Esophagus mucosa (tissue), 1 donor: ENCODE measurements around the gene CTSE. TPM values are rescaled to one million over a fixed set of nuclear protein-coding genes. Genes with fewer than 3 reads are reported as not detected.

Experiments used
- ATAC-seq: fragments of 200-7000 bp; cut with Tn5 transposase; one replicate; pipeline ENCODE4 v1.9.1; 2020
- total RNA-seq: library from RNA; stranded (reverse); gene quantifications from one replicate; pipeline ENCODE4 v1.2.4, GENCODE V29; 2023
- donor health status: DM: yes; HTN: yes; CAD: no.

Gene CTSE
- total RNA-seq, 1 donor from 2014 or later, result 0.12 TPM

DNA sequence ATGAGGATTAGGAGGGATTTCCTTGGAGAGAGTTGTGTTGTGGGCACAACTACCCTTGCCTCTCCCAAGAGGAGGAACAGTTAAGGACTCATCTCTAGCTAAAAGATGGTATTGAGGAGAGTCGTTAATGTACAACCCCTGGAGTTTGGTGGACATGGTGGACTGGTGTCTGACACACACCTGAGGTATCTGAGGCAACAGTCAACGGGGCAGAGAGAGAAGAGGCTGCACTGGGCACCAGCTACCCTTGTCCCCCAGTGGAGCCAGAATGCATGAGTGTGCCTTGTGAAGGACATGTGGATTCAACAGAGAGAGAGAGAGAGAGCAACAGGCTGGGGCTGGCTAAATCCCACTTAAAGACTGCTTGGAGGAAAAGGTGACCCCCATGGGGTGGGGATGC is 33.5 kb downstream of the CTSE start:
- ATAC-seq, result no peak

- ATAC-seq, result no peak
These were observed 33.9 kb downstream of the CTSE start for GRCh38 chr1:205989786-205990185.

- no peak for ATAC-seq
These were observed 35.1 kb downstream of the CTSE start for GRCh38 chr1:205988585-205988995.

GRCh38 chr1:205986861-205987260 is 36.8 kb downstream of the CTSE start:
- no peak for ATAC-seq

GRCh38 chr1:205986292-205986691 is 37.4 kb downstream of the CTSE start:
- ATAC-seq, result no peak

DNA sequence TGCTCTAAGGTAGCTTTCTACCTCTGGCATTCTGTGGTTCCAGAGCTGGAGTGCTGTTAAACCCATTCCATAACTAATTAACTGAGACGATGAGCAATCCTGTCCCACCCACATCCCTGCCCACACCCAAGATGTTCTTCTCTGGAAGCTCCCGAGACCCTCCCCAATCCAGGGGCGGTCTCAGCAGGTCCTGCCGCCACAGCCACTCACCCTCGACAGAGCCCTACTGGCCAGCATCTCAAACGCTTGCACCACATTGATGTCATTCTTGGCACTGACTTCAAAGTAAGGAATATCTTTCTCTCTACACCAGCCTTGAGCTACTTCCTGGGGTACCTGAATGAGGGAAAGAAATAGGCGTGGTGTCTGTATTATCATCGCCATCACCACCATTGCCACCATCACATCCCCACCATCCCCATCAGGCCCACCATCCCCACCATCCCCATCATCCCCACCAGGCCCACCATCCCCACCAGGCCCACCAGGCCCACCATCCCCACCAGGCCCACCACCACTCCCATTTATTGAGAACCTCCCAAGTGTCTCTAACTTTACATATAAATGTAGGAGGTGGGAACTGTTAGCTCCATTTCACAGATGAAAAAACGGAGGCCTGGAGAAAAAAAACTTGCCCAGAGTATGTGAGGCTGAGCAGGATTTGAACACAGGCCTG is 38.2 kb downstream of the CTSE start:
- no peak for ATAC-seq

GRCh38 chr1:205983925-205984725 is 39.6 kb downstream of the CTSE start:
- ATAC-seq, result peak; percentile 92

DNA sequence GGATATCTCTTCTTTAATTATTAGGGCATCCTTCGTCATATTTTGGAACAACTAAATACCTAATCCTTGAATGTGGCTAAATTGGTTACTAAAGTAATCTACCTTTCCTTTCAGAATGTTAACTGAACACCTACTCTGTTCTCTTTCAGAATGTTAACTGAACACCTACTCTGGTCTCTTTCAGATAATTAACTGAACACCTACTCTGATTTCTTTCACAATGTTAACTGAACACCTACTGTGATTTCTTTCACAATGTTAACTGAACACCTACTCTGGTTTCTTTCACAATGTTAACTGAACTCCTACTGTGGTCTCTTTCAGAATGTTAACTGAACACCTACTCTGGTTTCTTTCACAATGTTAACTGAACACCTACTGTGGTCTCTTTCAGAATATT is 42.4 kb downstream of the CTSE start:
- ATAC-seq, result no peak

DNA sequence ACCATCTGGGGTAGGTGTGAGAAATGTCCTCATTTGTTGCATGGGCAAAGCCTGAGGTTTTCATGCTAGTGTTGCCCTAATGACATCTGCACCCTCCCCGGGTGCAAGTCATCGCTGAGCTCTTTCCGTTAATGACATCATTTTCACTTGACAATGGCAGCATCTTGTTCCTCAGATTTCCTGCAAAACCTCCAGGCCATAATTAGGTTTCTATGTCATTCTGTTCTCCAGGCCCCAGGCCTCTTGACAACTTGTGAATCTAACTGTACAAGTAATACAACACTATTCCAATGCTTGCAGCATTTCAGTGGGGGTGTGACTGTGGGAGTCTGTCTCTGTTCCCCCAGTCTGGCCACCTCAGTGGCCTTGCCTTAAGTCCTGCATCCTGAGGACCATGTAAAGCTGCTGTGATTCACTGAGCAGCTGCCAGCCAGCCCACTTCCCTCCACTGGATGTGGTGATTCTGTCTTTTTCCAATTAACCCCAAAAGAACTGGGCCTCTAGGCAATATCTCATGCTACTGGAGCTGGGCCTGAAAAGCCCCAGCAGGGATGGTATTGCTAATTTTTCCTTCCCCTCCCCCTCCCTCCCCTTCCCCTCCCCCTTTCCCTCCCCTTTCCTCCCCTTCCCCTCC is 43.3 kb downstream of the CTSE start:
- ATAC-seq, result no peak

DNA sequence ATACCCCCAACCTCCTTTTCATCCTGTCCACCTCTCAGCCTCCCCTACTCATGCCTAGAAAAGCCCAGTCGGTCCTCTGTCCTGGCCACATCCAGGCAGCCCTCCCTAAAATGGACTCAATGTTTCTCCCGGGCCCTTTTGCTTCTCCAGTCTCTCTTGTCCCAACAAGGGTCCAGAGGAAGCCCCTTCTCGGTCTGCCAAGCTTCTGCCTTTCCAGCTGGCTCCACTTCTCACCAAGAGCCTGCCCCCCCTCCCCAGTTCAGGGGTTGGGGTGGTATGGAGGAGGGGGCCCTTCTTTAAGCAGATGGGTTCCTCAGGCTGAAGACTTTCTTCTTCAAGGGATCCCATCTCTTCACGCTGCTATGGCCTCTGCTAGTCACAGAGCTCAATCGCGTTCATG is 44.4 kb downstream of the CTSE start:
- no peak for ATAC-seq

DNA sequence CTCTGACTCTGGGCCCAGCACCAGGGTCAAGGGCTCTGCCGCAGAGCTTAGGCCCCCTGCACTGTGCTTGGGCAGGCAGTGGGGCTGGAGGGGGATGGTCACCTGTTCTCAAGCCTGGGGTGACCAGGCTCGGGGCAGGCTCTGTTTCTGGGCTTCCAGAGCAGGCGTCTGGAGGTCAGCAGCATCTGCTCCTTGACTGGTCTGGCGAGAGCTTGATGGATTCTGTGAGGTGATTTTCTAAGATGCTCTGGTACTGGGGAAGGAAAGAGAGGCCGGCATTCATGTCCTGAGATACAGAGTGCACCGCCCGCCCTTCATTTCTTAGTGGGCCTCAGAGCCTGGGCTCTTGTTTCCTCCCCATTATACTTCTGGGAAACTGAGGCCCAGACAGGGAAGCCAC is 45.0 kb downstream of the CTSE start:
- no peak for ATAC-seq

- peak; percentile 72 for ATAC-seq
These were observed 46.2 kb downstream of the CTSE start for GRCh38 chr1:205977402-205978014.

GRCh38 chr1:205976708-205977401 is 46.8 kb downstream of the CTSE start:
- no peak for ATAC-seq

DNA sequence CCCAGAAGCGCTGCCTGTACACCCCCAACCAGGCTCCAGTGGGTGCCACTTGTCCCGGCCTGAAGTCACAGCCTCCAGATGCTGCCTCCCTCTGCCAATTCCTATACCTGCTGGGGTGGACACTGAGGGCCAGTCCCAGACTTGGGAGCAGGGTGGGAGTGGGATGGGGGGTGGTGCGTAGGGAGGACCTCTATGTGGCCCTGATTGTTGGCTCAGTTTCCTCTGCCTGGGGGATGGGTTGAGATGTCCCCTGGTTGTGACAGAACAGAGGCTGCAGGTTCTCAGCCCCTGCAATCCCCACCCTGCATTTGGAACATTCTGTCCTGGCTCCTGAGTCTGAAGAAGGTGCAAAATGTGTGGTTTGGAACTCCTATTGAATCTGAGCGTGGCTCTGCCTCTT is 47.7 kb downstream of the CTSE start:
- no peak for ATAC-seq

DNA sequence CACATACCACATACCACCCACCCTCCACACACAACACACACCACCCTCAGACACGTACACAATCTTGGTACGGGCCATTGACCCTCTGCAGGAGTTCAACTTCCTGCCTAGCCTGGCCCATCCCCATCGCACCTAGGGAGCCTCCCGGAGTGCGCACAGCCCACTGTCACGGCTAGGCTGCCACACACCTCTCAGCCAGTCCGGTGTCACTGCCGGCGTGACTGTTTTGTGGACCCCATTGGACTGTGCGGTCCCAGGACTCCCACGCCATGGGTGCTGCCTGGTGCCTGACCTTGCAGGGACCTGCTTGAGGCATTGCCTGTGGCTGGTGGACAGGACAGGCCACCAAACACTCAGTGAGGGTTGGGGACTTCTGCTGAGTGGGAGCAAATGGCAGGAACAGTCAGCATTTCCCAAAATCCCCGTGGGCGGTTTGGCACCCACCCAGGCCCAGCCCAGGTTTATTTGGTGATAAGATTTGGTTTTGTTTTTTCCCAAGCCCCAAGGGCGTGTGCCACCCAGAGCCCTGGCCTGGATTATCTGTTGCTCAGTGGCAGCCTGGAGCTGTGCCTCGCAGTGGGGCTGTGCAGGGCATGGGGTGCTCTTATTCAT is 48.2 kb downstream of the CTSE start:
- peak; percentile 34 for ATAC-seq

- no peak for ATAC-seq
These were observed 49.0 kb downstream of the CTSE start for GRCh38 chr1:205974712-205975111.

DNA sequence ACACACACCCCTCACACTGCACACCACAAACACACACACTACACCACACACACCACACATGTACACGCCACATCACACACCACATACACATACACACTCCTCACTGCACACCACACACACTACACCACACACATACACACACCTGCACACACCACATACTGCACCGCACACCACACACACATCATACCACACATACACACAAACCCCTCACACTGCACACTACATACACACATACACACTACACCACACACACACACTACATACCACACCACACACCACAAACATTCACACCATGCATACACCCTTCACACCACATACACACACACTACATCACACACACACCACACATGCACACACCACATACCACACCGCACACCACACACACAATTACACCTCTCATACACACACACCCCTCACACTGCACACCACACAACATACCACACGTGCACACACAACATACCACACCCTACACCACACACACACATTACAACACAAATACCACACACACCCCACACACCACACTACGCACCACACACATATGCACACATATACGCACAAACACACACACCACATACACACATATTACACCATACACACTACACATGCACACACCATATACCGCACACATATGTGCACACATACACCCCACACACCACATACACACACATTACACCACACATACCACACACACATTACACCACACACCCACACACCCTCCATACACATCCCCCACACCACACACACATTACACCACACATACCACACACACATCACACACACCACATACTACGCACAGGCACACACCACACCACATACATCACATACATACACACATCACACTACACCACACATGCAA is 50.1 kb downstream of the CTSE start:
- ATAC-seq, result no peak

DNA sequence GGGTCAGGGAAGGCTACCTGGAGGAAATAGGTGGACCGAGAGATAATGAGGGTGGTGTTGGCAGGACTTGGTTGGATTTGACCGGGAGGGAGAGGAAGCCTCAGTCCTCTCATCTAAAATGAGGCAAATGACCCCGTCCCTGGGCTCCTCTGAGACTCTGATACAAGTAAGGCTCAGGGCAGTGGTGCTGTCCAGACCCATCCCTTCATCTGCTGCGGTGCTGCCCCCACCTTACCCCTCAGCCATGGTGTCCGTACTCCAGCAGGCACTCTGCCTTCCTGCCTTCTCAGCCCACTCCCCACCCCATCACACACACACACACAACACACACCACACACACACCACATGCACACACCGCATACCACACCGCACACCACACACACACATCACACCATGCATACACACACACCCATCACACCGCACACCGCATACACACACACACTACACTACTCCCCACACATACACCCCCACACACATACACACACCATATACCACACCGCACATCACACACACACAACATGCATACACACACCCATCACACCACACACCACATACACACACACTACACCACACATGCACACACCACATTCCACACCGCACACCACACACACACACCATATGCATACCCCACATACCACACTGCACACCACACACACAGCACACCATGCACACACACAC is 51.1 kb downstream of the CTSE start:
- peak; percentile 27 for ATAC-seq

- no peak for ATAC-seq
These were observed 51.6 kb downstream of the CTSE start for GRCh38 chr1:205972081-205972480.

GRCh38 chr1:205971082-205971481 is 52.6 kb downstream of the CTSE start:
- ATAC-seq, result no peak

- ATAC-seq, result no peak
These were observed 53.2 kb downstream of the CTSE start for GRCh38 chr1:205970486-205970885.
